ENCODE data around the gene ZNF544.
"Not testable (repeated sequence)": the region's sequence is repeated elsewhere in the genome, so short reads cannot be mapped to it uniquely, and the experiment has no call there.

ZNF544 gene

GRCh38 chr19:58305932-58306323, 77.2 kb downstream of the ZNF544 start:
- DNase-seq = no peak

GRCh38 chr19:58307736-58308135, 79.0 kb downstream of the ZNF544 start:
- no peak for DNase-seq

GRCh38 chr19:58310685-58311084, 82.0 kb downstream of the ZNF544 start:
- DNase-seq = not testable (repeated sequence)

GRCh38 chr19:58311345-58311865, 82.7 kb downstream of the ZNF544 start:
- DNase-seq = no peak
